Sigmoid colon (tissue), 7 donors: Measurements from ENCODE around the gene CENPP. TPM values are rescaled to one million over a fixed set of nuclear protein-coding genes. Genes with fewer than 3 reads are reported as not detected.
A peak's percentile ranks its signal among the peaks of the same experiment; 100 is the strongest.

ENCODE experiments used
- DNase-seq: peaks from one replicate; pipeline ENCODE4 v3.0.0-alpha.2; 2019
- H3K27ac ChIP-seq, 4 donors: fragments of 200-600 bp; sonication (generic); one replicate each; pipeline ENCODE4 v1.5.1; 2016 to 2019; ENCODE audit warnings: mild to moderate bottlenecking in 1 of 4
- H3K27me3 ChIP-seq, 3 donors: fragments of 200-600 bp; sonication (generic); one replicate each; pipeline ENCODE4 v1.5.1; 2019; ENCODE audit warnings: mild to moderate bottlenecking in 1 of 3
- H3K36me3 ChIP-seq, 4 donors: fragments of 200-600 bp; sonication (generic); one replicate each; pipeline ENCODE4 v1.5.1; 2016 to 2019
- H3K4me1 ChIP-seq, 4 donors: fragments of 200-600 bp; sonication (generic); one replicate each; pipeline ENCODE4 v1.5.1; 2017 to 2019
- H3K4me3 ChIP-seq, 4 donors: fragments of 200-600 bp; sonication (generic); one replicate each; pipeline ENCODE4 v1.5.1; 2017 to 2019; ENCODE audit warnings: mild to moderate bottlenecking in 2 of 4, moderate library complexity in 1 of 4
- H3K9me3 ChIP-seq, 4 donors: fragments of 200-600 bp in 3 of 4; sonication (generic) in 3 of 4; one replicate each; pipeline versions ENCODE4 v1.5.1 to v1.6.1; 2013 to 2019
- EP300 ChIP-seq, 4 donors: sonication (generic); formaldehyde crosslinking; IDR thresholded peaks; one replicate each; pipeline ENCODE4 v1.6.1; 2017; ENCODE audit warnings: antibody characterized with exemption in 4 of 4
- POLR2A ChIP-seq, 2 donors: fragments of 450-650 bp; IDR thresholded peaks; one replicate each; pipeline ENCODE4 v1.6.1; 2016; ENCODE audit warnings: antibody characterized with exemption in 2 of 2, mild to moderate bottlenecking in 2 of 2, moderate library complexity in 2 of 2
- POLR2AphosphoS5 ChIP-seq, 4 donors: sonication (generic); formaldehyde crosslinking; IDR thresholded peaks; one replicate each; pipeline ENCODE4 v1.6.1; 2017; ENCODE audit warnings: antibody characterized with exemption in 4 of 4
- WGBS, 2 donors: extraction: QIAGEN DNeasy Blood & Tissue Kit; methylation state at CpG; one replicate each; pipeline ENCODE4 v1.1.7; 2013; 5-methylcytosine and 5-hydroxymethylcytosine counted together
- intact Hi-C: fragments of 100-400 bp; cut with DNase I; formaldehyde crosslinking; loops from one replicate; pipeline ENCODE4 v1.15.1; 2023
- polyA plus RNA-seq, 3 donors: library from polyadenylated mRNA; stranded (reverse); fragments of 200-250 nt; gene quantifications; one replicate each; pipeline ENCODE4 v1.2.3, GENCODE V29; 2013
- total RNA-seq, 4 donors: library from RNA; depleted of rRNA; stranded (reverse); fragments of >200 nt; gene quantifications; one replicate each; pipeline ENCODE4 v1.1.0, GENCODE V29; 2016
- TF ChIP-seq, protein P1 (sequence below), 4 experiments: fragments of 450-650 bp in 3 of 4; fragments of 200-600 bp in 1 of 4; IDR thresholded peaks; one replicate each; pipeline ENCODE4 v1.5.1; 2016 to 2019; ENCODE audit warnings: antibody characterized with exemption in 4 of 4, mild to moderate bottlenecking in 3 of 4, moderate library complexity in 2 of 4
- donor health status: healthy with polysubstance abuse.
- donor health status: Bipolar disorder and iron deficiency.
- donor health status: healthy.

Gene CENPP
- total and polyA plus RNA-seq, 7 donors: 0.60 to 11.9 (median 2.4) TPM

- Histone ChIP-seq H3K27me3 (no peaks in the 10 kb centered on the region), H3K27ac (no peak overlapping the region), H3K4me1 (peaks cover 0 to 28% (median 22%) of the 10 kb centered on the region in 4 donors), H3K9me3 (no peaks in the 10 kb centered on the region), H3K36me3 (peaks cover 0 to 40% (median 12%) of the 10 kb centered on the region in 4 donors), H3K4me3 (no peak overlapping the region)
- DNase-seq: no peak
- no peak for TF ChIP-seq EP300 (IDR thresholded peaks at IDR 0.05)
- TF ChIP-seq, protein P1, sequence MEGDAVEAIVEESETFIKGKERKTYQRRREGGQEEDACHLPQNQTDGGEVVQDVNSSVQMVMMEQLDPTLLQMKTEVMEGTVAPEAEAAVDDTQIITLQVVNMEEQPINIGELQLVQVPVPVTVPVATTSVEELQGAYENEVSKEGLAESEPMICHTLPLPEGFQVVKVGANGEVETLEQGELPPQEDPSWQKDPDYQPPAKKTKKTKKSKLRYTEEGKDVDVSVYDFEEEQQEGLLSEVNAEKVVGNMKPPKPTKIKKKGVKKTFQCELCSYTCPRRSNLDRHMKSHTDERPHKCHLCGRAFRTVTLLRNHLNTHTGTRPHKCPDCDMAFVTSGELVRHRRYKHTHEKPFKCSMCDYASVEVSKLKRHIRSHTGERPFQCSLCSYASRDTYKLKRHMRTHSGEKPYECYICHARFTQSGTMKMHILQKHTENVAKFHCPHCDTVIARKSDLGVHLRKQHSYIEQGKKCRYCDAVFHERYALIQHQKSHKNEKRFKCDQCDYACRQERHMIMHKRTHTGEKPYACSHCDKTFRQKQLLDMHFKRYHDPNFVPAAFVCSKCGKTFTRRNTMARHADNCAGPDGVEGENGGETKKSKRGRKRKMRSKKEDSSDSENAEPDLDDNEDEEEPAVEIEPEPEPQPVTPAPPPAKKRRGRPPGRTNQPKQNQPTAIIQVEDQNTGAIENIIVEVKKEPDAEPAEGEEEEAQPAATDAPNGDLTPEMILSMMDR (IDR thresholded peaks at IDR 0.05): no peak
- no peak for TF ChIP-seq POLR2AphosphoS5 (IDR thresholded peaks at IDR 0.05)
- TF ChIP-seq POLR2A (IDR thresholded peaks at IDR 0.05): no peak
- intact Hi-C loops: no loop called here
- WGBS, 2 donors: 96% methylated on average over 5 of the region's 5 CpGs
Observed at GRCh38 chr9:92289708-92290390, 35.9 kb upstream of the CENPP start.

- no peak for DNase-seq
- TF ChIP-seq POLR2A (IDR thresholded peaks at IDR 0.05) (no peak), POLR2AphosphoS5 (IDR thresholded peaks at IDR 0.05) (no peak), EP300 (IDR thresholded peaks at IDR 0.05) (no peak)
- TF ChIP-seq, protein P1 (IDR thresholded peaks at IDR 0.05): no peak
- Histone ChIP-seq H3K36me3 (peaks cover 0 to 30% (median 7%) of the 10 kb centered on the region in 4 donors), H3K4me3 (no peak overlapping the region), H3K9me3 (no peaks in the 10 kb centered on the region), H3K4me1 (peaks cover 0 to 28% (median 22%) of the 10 kb centered on the region in 4 donors), H3K27ac (no peak overlapping the region), H3K27me3 (no peaks in the 10 kb centered on the region)
- intact Hi-C loops: no loop called here
- 79 to 83% methylated on average over 1 of the region's 1 CpG for WGBS, 2 donors
Observed at GRCh38 chr9:92290785-92291429, 34.8 kb upstream of the CENPP start.

- Histone ChIP-seq H3K4me3 (no peak overlapping the region), H3K27me3 (no peaks in the 10 kb centered on the region), H3K27ac (no peak overlapping the region), H3K36me3 (peaks cover 0 to 23% (median 2%) of the 10 kb centered on the region in 4 donors), H3K9me3 (no peaks in the 10 kb centered on the region), H3K4me1 (peaks cover 0 to 28% (median 22%) of the 10 kb centered on the region in 4 donors)
- 81 to 88% methylated on average over 2 of the region's 2 CpGs for WGBS, 2 donors
- intact Hi-C loops: no loop called here
- no peak for DNase-seq
- TF ChIP-seq, protein P1 (IDR thresholded peaks at IDR 0.05): no peak
- TF ChIP-seq POLR2A (IDR thresholded peaks at IDR 0.05): no peak
- no peak for TF ChIP-seq EP300 (IDR thresholded peaks at IDR 0.05)
- TF ChIP-seq POLR2AphosphoS5 (IDR thresholded peaks at IDR 0.05): no peak
Observed at GRCh38 chr9:92291577-92291976, 34.2 kb upstream of the CENPP start.

GRCh38 chr9:92292338-92293074, 33.2 kb upstream of the CENPP start:
- H3K27ac ChIP-seq: peak overlapping the region in 3 of 4 donors; percentile 76 to 79 (median 79)
- 54% methylated on average over 8 of the region's 8 CpGs for whole genome bisulfite sequencing, 2 donors
- peak overlapping the region; percentile 51 to 78 (median 64) for H3K4me3 ChIP-seq
- H3K9me3 ChIP-seq: no peaks in the 10 kb centered on the region
- H3K36me3 ChIP-seq: peaks cover 0 to 24% (median 3%) of the 10 kb centered on the region in 4 donors
- DNase-seq: no peak
- TF ChIP-seq POLR2A (IDR thresholded peaks at IDR 0.05): no peak
- peaks cover 0 to 28% (median 22%) of the 10 kb centered on the region in 4 donors for H3K4me1 ChIP-seq
- H3K27me3 ChIP-seq: no peaks in the 10 kb centered on the region
- intact Hi-C loops: loop anchor here (2.0 kb wide), 1 partner anchor 158 kb away; no protein-coding TSS in a partner anchor

DNA sequence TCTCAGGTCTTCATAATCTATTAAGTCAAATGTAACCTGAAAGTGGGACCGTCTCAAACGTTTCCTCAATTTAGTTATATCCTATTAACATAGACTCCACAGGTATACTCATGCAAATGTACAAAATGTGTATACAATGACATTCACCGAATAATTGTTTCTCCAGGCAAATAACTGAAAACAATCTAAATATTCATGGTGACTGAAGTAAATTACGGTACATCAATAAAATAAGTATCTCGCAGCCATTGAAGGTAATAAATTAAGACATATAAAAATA, 32.7 kb upstream of the CENPP start:
- DNase-seq: no peak
- Histone ChIP-seq H3K27me3 (no peaks in the 10 kb centered on the region), H3K4me1 (peaks cover 0 to 28% (median 22%) of the 10 kb centered on the region in 4 donors), H3K4me3 (peak overlapping the region; percentile 51 to 78 (median 64)), H3K36me3 (peaks cover under 1 to 24% (median 7%) of the 10 kb centered on the region in 4 donors), H3K27ac (peak overlapping the region; percentile 72 to 79 (median 78)), H3K9me3 (no peaks in the 10 kb centered on the region)
- TF ChIP-seq POLR2AphosphoS5 (IDR thresholded peaks at IDR 0.05) (no peak), POLR2A (IDR thresholded peaks at IDR 0.05) (no peak), EP300 (IDR thresholded peaks at IDR 0.05) (no peak)
- TF ChIP-seq, protein P1 (IDR thresholded peaks at IDR 0.05): no peak
- WGBS, 2 donors: 1 to 2% methylated on average over 5 of the region's 5 CpGs
- intact Hi-C loops: loop anchor here (2.0 kb wide), 1 partner anchor 158 kb away; no protein-coding TSS in a partner anchor
